Neuron (in vitro differentiated cells): ENCODE data around the gene NCAM1.

Source experiments
- H2AFZ ChIP-seq: one replicate; pipeline ENCODE4 v1.6.1; 2013; ENCODE audit warnings: low read depth, mild to moderate bottlenecking, inconsistent platforms, low read length, moderate library complexity
- H3K27me3 ChIP-seq: one replicate; pipeline ENCODE4 v1.6.1; 2013; ENCODE audit warnings: low read length; ENCODE audit not compliant: insufficient read depth
- H3K36me3 ChIP-seq: one replicate; pipeline ENCODE4 v1.6.1; 2013; ENCODE audit warnings: low read length; ENCODE audit not compliant: insufficient read depth
- H3K4me1 ChIP-seq: one replicate; pipeline ENCODE4 v1.6.1; 2013; ENCODE audit warnings: low read length; ENCODE audit not compliant: insufficient read depth
- H3K4me3 ChIP-seq: 2 replicates; pipeline ENCODE4 v1.5.1; 2013; ENCODE audit warnings: mild to moderate bottlenecking, low read length, moderate library complexity
- H3K9me3 ChIP-seq: one replicate; pipeline ENCODE4 v1.6.1; 2013; ENCODE audit warnings: low read length

Gene NCAM1

GRCh38 chr11:112958670-112959069 is 2.5 kb upstream of the NCAM1 start:
- Histone ChIP-seq H3K9me3 (no peaks in the 10 kb centered on the region), H3K27me3 (peaks cover 13% of the 10 kb centered on the region), H3K4me3 (no peak overlapping the region)

GRCh38 chr11:112961751-112962578 is 745 bp downstream of the NCAM1 start:
- Histone ChIP-seq H2AFZ (peak overlapping the region; percentile 99), H3K9me3 (no peaks in the 10 kb centered on the region), H3K36me3 (no peaks in the 10 kb centered on the region), H3K27me3 (peaks cover 27% of the 10 kb centered on the region), H3K4me3 (peak overlapping the region; percentile 83), H3K4me1 (peaks cover 19% of the 10 kb centered on the region)

More at GRCh38 chr11:112958670-112959069, 2.5 kb upstream of the NCAM1 start:
- Histone ChIP-seq H3K36me3 (no peaks in the 10 kb centered on the region), H3K4me1 (peaks cover 19% of the 10 kb centered on the region), H2AFZ (no peak overlapping the region)

GRCh38 chr11:112962579-112963367 is 1.6 kb downstream of the NCAM1 start:
- Histone ChIP-seq H3K4me1 (peaks cover 19% of the 10 kb centered on the region), H3K4me3 (peak overlapping the region; percentile 83), H3K27me3 (peaks cover 23% of the 10 kb centered on the region), H3K9me3 (no peaks in the 10 kb centered on the region), H3K36me3 (no peaks in the 10 kb centered on the region), H2AFZ (peak overlapping the region; percentile 99)

- Histone ChIP-seq H3K4me3 (peak overlapping the region; percentile 83), H3K27me3 (peaks cover 23% of the 10 kb centered on the region), H3K36me3 (no peaks in the 10 kb centered on the region), H2AFZ (peak overlapping the region; percentile 99), H3K9me3 (no peaks in the 10 kb centered on the region), H3K4me1 (peaks cover 19% of the 10 kb centered on the region)
Observed at GRCh38 chr11:112963368-112963955, 2.2 kb downstream of the NCAM1 start.

- Histone ChIP-seq H3K27me3 (peaks cover 23% of the 10 kb centered on the region), H2AFZ (no peak overlapping the region), H3K4me1 (peaks cover 18% of the 10 kb centered on the region), H3K4me3 (no peak overlapping the region), H3K36me3 (no peaks in the 10 kb centered on the region), H3K9me3 (no peaks in the 10 kb centered on the region)
Observed at GRCh38 chr11:112965656-112966055, 4.4 kb downstream of the NCAM1 start.

GRCh38 chr11:112966561-112966960 is 5.3 kb downstream of the NCAM1 start:
- H3K27me3 ChIP-seq = peaks cover 23% of the 10 kb centered on the region
- H3K4me3 ChIP-seq = no peak overlapping the region
- H3K36me3 ChIP-seq = no peaks in the 10 kb centered on the region

GRCh38 chr11:112967082-112967481 is 5.9 kb downstream of the NCAM1 start:
- Histone ChIP-seq H3K27me3 (peaks cover 23% of the 10 kb centered on the region), H3K4me1 (peaks cover 8% of the 10 kb centered on the region), H2AFZ (no peak overlapping the region), H3K36me3 (no peaks in the 10 kb centered on the region), H3K9me3 (no peaks in the 10 kb centered on the region), H3K4me3 (no peak overlapping the region)

More at GRCh38 chr11:112966561-112966960, 5.3 kb downstream of the NCAM1 start:
- no peak overlapping the region for H2AFZ ChIP-seq
- peaks cover 13% of the 10 kb centered on the region for H3K4me1 ChIP-seq
- no peaks in the 10 kb centered on the region for H3K9me3 ChIP-seq

GRCh38 chr11:112968941-112969713 is 7.9 kb downstream of the NCAM1 start:
- Histone ChIP-seq H3K4me3 (no peak overlapping the region), H2AFZ (no peak overlapping the region), H3K9me3 (no peaks in the 10 kb centered on the region), H3K36me3 (no peaks in the 10 kb centered on the region), H3K4me1 (no peaks in the 10 kb centered on the region), H3K27me3 (peaks cover 10% of the 10 kb centered on the region)

GRCh38 chr11:112971195-112971594 is 10.0 kb downstream of the NCAM1 start:
- Histone ChIP-seq H3K4me1 (no peaks in the 10 kb centered on the region), H3K27me3 (no peaks in the 10 kb centered on the region), H3K36me3 (no peaks in the 10 kb centered on the region), H3K4me3 (no peak overlapping the region), H2AFZ (no peak overlapping the region), H3K9me3 (no peaks in the 10 kb centered on the region)

- Histone ChIP-seq H2AFZ (no peak overlapping the region), H3K36me3 (no peaks in the 10 kb centered on the region), H3K27me3 (no peaks in the 10 kb centered on the region), H3K4me3 (no peak overlapping the region), H3K9me3 (no peaks in the 10 kb centered on the region), H3K4me1 (no peaks in the 10 kb centered on the region)
Observed at GRCh38 chr11:112971827-112972226, 10.6 kb downstream of the NCAM1 start.

- Histone ChIP-seq H3K27me3 (no peaks in the 10 kb centered on the region), H3K4me1 (peaks cover 2% of the 10 kb centered on the region), H3K9me3 (no peaks in the 10 kb centered on the region), H2AFZ (no peak overlapping the region), H3K4me3 (no peak overlapping the region), H3K36me3 (no peaks in the 10 kb centered on the region)
Observed at GRCh38 chr11:112972399-112973145, 11.4 kb downstream of the NCAM1 start.

GRCh38 chr11:112975051-112975450 is 13.8 kb downstream of the NCAM1 start:
- no peaks in the 10 kb centered on the region for H3K36me3 ChIP-seq
- no peak overlapping the region for H3K4me3 ChIP-seq
- no peaks in the 10 kb centered on the region for H3K9me3 ChIP-seq
- no peak overlapping the region for H2AFZ ChIP-seq
- H3K27me3 ChIP-seq = peaks cover 1% of the 10 kb centered on the region
- H3K4me1 ChIP-seq = peaks cover 9% of the 10 kb centered on the region
